NCI-H774 (cell line): Measurements from ENCODE around the gene ZNF888.
"Not testable (repeated sequence)": the region's sequence is repeated elsewhere in the genome, so short reads cannot be mapped to it uniquely, and the experiment has no call there.

ENCODE experiments used
- DNase-seq: peaks from one replicate; lab custom pipeline; 2025; lab: John Stamatoyannopoulos, UW

ZNF888 gene

GRCh38 chr19:52941941-52942385 is 18.7 kb upstream of the ZNF888 start:
- DNase-seq, result no peak

GRCh38 chr19:52941523-52941922 is 18.3 kb upstream of the ZNF888 start:
- not testable (repeated sequence) for DNase-seq

DNA sequence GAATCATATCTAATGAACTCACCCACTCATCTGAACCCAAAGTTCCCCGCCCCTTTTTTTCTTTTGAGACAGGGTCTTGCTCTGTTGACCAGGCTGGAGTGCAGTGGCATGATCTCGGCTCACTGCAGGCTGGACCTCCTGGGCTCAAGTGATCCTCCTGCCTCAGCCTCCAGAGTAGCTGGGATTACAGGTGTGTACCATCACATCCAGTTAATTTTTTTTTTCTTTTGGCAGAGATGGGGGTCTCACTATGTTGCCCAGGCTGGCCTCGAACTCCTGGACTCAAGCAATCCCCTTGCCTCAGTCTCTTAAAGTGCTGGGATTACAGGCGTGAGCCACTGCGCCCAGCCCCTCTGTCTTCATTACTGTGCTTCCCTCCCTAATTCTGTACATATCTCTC is 17.7 kb upstream of the ZNF888 start:
- not testable (repeated sequence) for DNase-seq

DNA sequence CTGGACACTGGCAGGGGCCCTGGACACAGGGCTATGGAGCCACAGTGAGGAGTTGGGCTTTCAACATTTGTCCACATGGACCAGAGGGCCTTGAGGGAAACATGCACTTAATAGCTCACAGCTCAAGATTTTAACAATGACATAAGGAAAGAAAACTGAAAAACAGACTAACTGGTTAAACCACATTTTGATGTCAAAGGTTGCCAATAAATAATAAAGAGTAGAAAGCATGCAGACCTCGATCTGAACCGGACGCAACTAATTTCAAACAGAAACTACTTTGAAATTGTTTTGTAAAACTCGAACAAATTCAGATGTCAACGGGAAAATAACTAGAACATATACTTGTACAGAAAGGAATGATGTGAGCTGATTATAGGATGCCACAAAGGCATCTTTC is 15.5 kb upstream of the ZNF888 start:
- no peak for DNase-seq

DNA sequence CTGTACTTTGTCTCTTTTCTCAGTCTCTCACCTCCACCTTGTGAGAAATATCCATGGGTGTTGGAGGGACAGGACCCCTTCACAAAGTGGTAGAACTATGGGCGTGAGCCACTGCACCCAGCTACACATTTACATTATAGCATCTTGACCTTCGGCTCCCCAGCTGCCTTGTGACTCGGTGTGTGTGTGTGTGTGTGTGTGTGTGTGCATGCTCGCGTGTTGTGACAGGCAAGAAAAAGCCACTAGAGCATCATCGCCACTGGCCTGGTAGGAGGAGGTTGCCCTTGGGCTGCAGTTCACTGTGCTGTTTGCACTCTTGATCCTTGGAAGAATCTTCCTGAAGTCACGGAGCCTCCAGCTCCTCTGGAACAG is 13.7 kb upstream of the ZNF888 start:
- no peak for DNase-seq

GRCh38 chr19:52936151-52936953 is 13.1 kb upstream of the ZNF888 start:
- DNase-seq, result no peak

GRCh38 chr19:52935434-52935833 is 12.2 kb upstream of the ZNF888 start:
- DNase-seq, result no peak

DNA sequence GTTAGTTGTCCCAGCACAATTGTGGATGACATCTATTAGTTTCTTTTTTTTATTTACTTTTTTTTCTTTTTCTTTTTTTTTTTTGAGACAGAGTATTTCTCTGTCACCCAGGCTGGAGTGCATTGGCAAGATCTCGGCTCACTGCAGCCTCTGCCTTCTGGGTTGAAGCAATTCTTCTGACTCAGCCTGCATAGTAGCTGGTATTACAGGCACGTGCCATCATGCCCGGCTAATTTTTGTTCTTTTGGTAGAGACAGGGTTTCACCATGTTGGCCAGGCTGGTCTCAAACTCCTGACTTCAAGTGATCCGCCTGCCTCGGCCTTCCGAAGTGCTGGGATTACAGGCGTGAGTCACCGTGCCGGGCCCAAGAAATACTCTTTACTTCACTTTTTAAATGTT is 1.4 kb upstream of the ZNF888 start:
- DNase-seq, result not testable (repeated sequence)

GRCh38 chr19:52923778-52924593 is 758 bp upstream of the ZNF888 start:
- DNase-seq, result no peak

DNA sequence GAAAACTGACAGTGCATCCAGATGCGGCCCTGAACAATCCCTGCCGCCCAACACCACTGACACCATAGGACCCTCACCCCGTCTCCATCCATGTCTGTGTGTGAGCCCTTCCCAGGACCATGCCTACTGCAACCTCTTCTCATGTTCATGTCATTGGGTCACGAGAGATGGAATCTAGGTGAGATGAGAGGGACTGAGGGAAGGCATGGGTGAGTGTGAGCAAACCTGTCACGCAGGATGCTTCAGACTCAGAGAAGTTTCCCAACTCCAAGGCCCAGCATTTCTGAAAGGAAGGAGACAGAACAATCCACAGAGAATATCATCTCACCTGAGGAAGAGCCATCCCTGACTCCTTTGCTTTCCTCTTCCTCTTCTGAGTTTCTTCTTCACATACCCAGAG is 5.7 kb downstream of the ZNF888 start:
- no peak for DNase-seq

DNA sequence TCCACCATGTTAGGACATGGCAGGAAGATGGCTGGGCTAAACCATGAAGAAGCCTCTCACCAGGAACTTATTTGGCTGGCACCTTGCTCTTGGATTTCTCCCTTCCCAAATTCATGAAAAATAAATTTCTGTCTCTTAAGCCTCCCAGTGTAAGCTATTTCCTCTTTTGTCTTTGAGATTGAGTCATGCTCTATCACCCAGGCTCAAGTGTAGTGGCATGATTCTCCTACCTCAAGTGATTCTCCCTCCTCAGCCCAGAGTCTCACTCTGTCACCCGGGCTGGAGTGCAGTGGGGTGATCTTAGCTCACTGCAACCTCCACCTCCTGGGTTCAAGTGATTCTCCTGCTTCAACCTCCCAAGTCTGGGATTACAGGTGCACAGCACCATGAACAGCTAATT is 12.6 kb downstream of the ZNF888 start:
- DNase-seq, result no peak

GRCh38 chr19:52904052-52904780 is 19.0 kb downstream of the ZNF888 start:
- not testable (repeated sequence) for DNase-seq

GRCh38 chr19:52901842-52902241 is 21.4 kb downstream of the ZNF888 start:
- no peak for DNase-seq

GRCh38 chr19:52898596-52898995 is 24.6 kb downstream of the ZNF888 start:
- not testable (repeated sequence) for DNase-seq

- no peak for DNase-seq
These were observed 25.1 kb downstream of the ZNF888 start for GRCh38 chr19:52898101-52898500.

DNA sequence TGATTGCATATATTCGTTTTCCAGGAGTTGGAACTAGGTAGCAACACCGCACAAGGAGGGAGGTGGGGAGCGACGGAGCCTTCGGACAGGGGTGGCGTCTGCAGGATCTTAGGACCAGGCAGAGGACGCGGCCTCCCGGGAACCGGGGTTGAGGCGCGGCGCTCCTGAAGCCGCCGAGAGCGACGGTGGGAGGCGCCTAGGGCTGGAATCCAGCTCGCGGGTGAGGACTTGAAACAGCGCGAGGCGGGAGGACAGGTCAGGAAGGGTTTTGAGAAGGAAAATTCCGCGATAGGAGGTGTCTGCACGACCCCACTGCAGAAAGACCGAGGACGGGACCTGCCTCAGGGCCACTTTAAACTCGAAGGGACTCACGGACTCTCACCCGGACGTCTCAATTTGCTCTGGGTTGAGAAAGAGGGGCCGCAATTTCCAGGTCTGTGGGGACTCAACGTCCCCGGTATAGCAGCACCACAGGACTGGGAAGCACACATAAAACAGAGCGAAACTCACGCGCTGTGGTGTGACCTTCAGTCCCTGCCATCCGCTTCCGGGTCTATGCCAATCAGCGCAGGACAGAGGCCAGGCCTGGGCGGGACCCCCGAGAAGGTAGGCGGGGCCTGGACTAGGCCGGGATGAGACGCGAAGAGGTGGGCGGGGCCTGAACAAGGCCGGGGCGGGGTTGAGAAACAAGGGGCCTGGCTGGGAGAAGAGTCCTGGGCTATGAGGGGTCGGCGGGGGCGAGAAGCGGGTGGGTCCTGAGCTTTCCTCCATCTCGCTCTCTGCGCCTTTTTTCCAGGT is 25.9 kb downstream of the ZNF888 start, which contains the start of gene ZNF320:
ZNF320 (minus strand) TSS at position 498 of the 798 bp plus-strand sequence. CDS start 7,380 bp downstream, outside the sequence.
- DNase-seq, result peak; percentile 88

GRCh38 chr19:52896431-52897137 is 26.6 kb downstream of the ZNF888 start:
- DNase-seq, result peak; percentile 3

DNA sequence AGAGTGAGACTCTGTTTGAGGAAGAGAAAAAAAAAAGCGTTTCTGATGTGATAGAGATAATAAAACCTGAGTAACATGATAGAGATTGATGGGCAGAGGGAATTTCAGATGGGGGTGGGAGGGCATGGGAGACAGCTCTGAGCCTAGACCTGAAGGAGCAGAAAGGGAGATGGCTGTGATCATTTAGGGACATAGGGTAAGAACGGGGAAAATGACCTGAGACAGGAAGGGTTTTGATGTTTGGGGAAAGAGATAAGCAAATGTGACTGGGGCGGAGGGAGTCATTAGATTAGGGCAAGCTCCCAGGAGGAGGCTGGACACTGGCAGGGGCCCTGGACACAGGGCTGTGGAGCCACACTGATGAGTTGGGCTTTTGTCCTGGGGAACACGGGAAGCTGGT is 31.9 kb downstream of the ZNF888 start:
- no peak for DNase-seq

- DNase-seq, result no peak
These were observed 33.3 kb downstream of the ZNF888 start for GRCh38 chr19:52889931-52890330.

GRCh38 chr19:52889076-52889475 is 34.2 kb downstream of the ZNF888 start:
- no peak for DNase-seq

DNA sequence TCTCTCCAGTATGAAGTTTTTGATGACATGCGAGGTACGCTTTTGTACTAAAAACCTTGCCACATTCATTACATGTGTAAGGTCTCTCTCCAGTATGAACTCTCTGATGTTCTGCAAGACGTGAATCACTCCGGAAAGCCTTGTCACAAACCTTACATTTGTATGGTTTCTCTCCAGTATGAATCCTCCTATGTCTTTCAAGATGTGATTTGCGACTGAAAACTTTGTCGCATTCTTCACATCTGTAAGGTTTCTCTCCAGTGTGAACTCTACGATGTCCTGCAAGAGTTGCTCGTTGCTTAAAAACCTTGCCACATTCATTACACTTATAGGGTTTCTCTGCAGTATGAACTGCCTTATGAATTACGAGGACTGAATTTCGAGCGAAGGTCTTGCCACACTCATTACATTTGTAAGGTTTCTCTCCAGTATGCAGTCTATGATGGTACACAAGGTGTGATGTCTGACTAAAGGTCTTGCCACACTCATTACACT is 42.3 kb downstream of the ZNF888 start:
- DNase-seq, result no peak
